ENCODE data around the gene IFRD1.
"Not testable (repeated sequence)": the region's sequence is repeated elsewhere in the genome, so short reads cannot be mapped to it uniquely, and the experiment has no call there.

Gene IFRD1

GRCh38 chr7:112442210-112442609 lies 8.1 kb upstream of the IFRD1 start:
- no peak for DNase-seq (ENCODE audit: low read depth in 3 of 3)

- no peak for DNase-seq (ENCODE audit: low read depth in 3 of 3)
These were observed 5.8 kb upstream of the IFRD1 start for GRCh38 chr7:112444505-112444904.

GRCh38 chr7:112446431-112446830 lies 3.8 kb upstream of the IFRD1 start:
- no peak for DNase-seq (ENCODE audit: low read depth in 3 of 3)

GRCh38 chr7:112447406-112447805 lies 2.9 kb upstream of the IFRD1 start:
- DNase-seq (ENCODE audit: low read depth in 3 of 3), result no peak

- no peak for DNase-seq (ENCODE audit: low read depth in 3 of 3)
These were observed 1.9 kb upstream of the IFRD1 start for GRCh38 chr7:112448381-112448780.

GRCh38 chr7:112448891-112449290 lies 1.4 kb upstream of the IFRD1 start:
- DNase-seq (ENCODE audit: low read depth in 3 of 3), result no peak

- peak in 2 of 3 experiments; percentile 25 to 37 for DNase-seq (ENCODE audit: low read depth in 3 of 3)
These were observed 907 bp upstream of the IFRD1 start for GRCh38 chr7:112449353-112449752.

- peak; percentile 58 to 73 (median 70) for DNase-seq (ENCODE audit: low read depth in 3 of 3)
These were observed 824 bp downstream of the IFRD1 start for GRCh38 chr7:112450807-112451761.

- no peak for DNase-seq (ENCODE audit: low read depth in 3 of 3)
These were observed 2.0 kb downstream of the IFRD1 start for GRCh38 chr7:112452102-112452888.

GRCh38 chr7:112453505-112454171 lies 3.4 kb downstream of the IFRD1 start:
- no peak for DNase-seq (ENCODE audit: low read depth in 3 of 3)

- not testable (repeated sequence) for DNase-seq (ENCODE audit: low read depth in 3 of 3)
These were observed 3.9 kb downstream of the IFRD1 start for GRCh38 chr7:112454191-112454590.

GRCh38 chr7:112459645-112460044 lies 9.4 kb downstream of the IFRD1 start:
- DNase-seq (ENCODE audit: low read depth in 3 of 3), result no peak

GRCh38 chr7:112462236-112462635 lies 12.0 kb downstream of the IFRD1 start:
- no peak for DNase-seq (ENCODE audit: low read depth in 3 of 3)

- DNase-seq (ENCODE audit: low read depth in 3 of 3), result no peak
These were observed 17.6 kb downstream of the IFRD1 start for GRCh38 chr7:112467867-112468266.

GRCh38 chr7:112470194-112470593 lies 19.9 kb downstream of the IFRD1 start:
- no peak for DNase-seq (ENCODE audit: low read depth in 3 of 3)

- DNase-seq (ENCODE audit: low read depth in 3 of 3), result no peak
These were observed 26.3 kb downstream of the IFRD1 start for GRCh38 chr7:112476390-112477052.

GRCh38 chr7:112481121-112481736 lies 31.0 kb downstream of the IFRD1 start:
- no peak for DNase-seq (ENCODE audit: low read depth in 3 of 3)

- no peak for DNase-seq (ENCODE audit: low read depth in 3 of 3)
These were observed 31.8 kb downstream of the IFRD1 start for GRCh38 chr7:112481833-112482670.

GRCh38 chr7:112484671-112485167 lies 34.5 kb downstream of the IFRD1 start:
- no peak for DNase-seq (ENCODE audit: low read depth in 3 of 3)

GRCh38 chr7:112485766-112486165 lies 35.5 kb downstream of the IFRD1 start:
- DNase-seq (ENCODE audit: low read depth in 3 of 3), result no peak
